GM13977 (cell line): ENCODE data around the gene GNB2.
"Not testable (repeated sequence)": the region's sequence is repeated elsewhere in the genome, so short reads cannot be mapped to it uniquely, and the experiment has no call there.

Experiments
- DNase-seq: peaks from one replicate; pipeline ENCODE4 v3.0.0; 2012; ENCODE audit warnings: low spot score
- in situ Hi-C: fragments of 300-500 bp; cut with MboI; formaldehyde crosslinking; loops from one replicate; pipeline ENCODE4 v1.12.0; 2022; ENCODE audit warnings: low sequenced_read_pairs, low pct_unique_long_range_greater_than_20kb, mixed read lengths, inconsistent platforms; ENCODE audit not compliant: unreplicated experiment
- TF ChIP-seq, protein P1 (sequence below): IDR thresholded peaks from 2 replicates; pipeline ENCODE4 v1.5.1; 2012; ENCODE audit warnings: mild to moderate bottlenecking, control low read depth; ENCODE audit not compliant: insufficient read depth; ENCODE audit errors: extremely low read depth, missing control alignments

The GNB2 gene

GRCh38 chr7:100714725-100715124 lies 41.2 kb downstream of the GNB2 start:
- TF ChIP-seq, protein P1, sequence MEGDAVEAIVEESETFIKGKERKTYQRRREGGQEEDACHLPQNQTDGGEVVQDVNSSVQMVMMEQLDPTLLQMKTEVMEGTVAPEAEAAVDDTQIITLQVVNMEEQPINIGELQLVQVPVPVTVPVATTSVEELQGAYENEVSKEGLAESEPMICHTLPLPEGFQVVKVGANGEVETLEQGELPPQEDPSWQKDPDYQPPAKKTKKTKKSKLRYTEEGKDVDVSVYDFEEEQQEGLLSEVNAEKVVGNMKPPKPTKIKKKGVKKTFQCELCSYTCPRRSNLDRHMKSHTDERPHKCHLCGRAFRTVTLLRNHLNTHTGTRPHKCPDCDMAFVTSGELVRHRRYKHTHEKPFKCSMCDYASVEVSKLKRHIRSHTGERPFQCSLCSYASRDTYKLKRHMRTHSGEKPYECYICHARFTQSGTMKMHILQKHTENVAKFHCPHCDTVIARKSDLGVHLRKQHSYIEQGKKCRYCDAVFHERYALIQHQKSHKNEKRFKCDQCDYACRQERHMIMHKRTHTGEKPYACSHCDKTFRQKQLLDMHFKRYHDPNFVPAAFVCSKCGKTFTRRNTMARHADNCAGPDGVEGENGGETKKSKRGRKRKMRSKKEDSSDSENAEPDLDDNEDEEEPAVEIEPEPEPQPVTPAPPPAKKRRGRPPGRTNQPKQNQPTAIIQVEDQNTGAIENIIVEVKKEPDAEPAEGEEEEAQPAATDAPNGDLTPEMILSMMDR: no peak
- in situ Hi-C loops: no loop called here
- DNase-seq: no peak

- DNase-seq, in situ Hi-C loops: not testable (repeated sequence)
These were observed 43.5 kb downstream of the GNB2 start for GRCh38 chr7:100717073-100717472.

DNA sequence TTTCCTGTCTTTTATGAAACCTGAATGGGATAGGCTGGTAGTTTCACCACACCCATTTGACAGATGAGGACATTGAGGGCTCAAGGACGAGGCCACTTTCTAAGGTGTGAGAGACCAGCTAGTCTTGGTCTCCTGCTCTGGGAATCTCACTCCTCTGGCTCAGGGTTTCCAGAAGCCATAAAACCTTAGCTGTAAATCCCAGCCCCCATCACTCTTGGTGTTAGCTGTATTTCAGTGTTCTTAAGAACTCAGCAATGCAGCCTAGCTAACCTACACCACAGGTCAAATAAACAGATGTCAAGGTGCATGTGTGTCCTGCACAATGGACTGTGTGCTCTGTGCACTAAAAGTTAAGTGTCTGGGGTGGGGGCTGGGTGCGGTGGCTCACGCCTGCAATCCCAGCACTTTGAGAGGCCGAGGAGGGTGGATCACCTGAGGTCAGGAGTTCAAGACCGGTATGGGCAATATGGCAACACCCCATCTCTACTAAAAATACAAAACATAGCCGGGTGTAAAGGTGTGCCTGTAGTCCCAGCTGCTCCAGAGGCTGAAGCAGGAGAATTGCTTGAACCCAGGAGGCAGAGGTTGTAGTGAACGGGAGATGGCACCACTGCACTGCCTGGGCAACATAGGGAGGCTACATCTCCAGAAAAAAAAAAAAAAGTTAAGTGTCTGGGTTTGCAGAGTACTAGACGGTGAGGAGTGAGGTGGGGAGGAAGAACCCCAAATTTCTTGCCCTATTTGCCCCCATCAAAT lies 46.2 kb downstream of the GNB2 start:
- DNase-seq: no peak
- TF ChIP-seq, protein P1: no peak
- in situ Hi-C loops: no loop called here

DNA sequence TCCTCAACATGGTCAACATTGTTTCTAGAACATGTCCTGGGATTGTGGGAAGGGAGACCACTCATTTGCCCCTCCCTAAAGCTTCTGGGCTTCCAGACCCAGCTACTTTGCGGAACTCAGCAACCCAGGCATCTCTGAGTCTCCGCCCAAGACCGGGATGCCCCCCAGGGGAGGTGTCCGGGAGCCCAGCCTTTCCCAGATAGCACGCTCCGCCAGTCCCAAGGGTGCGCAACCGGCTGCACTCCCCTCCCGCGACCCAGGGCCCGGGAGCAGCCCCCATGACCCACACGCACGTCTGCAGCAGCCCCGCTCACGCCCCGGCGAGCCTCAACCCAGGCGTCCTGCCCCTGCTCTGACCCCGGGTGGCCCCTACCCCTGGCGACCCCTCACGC lies 46.7 kb downstream of the GNB2 start, which contains the start of gene EPO:
TSS of gene EPO (plus strand) at position 190 of the 392 bp plus-strand sequence. CDS start 513 bp downstream, outside the sequence.
- in situ Hi-C loops: no loop called here
- TF ChIP-seq, protein P1: no peak
- no peak for DNase-seq

DNA sequence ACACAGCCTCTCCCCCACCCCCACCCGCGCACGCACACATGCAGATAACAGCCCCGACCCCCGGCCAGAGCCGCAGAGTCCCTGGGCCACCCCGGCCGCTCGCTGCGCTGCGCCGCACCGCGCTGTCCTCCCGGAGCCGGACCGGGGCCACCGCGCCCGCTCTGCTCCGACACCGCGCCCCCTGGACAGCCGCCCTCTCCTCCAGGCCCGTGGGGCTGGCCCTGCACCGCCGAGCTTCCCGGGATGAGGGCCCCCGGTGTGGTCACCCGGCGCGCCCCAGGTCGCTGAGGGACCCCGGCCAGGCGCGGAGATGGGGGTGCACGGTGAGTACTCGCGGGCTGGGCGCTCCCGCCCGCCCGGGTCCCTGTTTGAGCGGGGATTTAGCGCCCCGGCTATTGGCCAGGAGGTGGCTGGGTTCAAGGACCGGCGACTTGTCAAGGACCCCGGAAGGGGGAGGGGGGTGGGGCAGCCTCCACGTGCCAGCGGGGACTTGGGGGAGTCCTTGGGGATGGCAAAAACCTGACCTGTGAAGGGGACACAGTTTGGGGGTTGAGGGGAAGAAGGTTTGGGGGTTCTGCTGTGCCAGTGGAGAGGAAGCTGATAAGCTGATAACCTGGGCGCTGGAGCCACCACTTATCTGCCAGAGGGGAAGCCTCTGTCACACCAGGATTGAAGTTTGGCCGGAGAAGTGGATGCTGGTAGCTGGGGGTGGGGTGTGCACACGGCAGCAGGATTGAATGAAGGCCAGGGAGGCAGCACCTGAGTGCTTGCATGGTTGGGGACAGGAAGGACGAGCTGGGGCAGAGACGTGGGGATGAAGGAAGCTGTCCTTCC lies 47.3 kb downstream of the GNB2 start:
- in situ Hi-C loops: no loop called here
- TF ChIP-seq, protein P1: no peak
- no peak for DNase-seq

DNA sequence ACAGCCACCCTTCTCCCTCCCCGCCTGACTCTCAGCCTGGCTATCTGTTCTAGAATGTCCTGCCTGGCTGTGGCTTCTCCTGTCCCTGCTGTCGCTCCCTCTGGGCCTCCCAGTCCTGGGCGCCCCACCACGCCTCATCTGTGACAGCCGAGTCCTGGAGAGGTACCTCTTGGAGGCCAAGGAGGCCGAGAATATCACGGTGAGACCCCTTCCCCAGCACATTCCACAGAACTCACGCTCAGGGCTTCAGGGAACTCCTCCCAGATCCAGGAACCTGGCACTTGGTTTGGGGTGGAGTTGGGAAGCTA lies 47.9 kb downstream of the GNB2 start:
- no peak for DNase-seq
- in situ Hi-C loops: no loop called here
- TF ChIP-seq, protein P1: no peak

DNA sequence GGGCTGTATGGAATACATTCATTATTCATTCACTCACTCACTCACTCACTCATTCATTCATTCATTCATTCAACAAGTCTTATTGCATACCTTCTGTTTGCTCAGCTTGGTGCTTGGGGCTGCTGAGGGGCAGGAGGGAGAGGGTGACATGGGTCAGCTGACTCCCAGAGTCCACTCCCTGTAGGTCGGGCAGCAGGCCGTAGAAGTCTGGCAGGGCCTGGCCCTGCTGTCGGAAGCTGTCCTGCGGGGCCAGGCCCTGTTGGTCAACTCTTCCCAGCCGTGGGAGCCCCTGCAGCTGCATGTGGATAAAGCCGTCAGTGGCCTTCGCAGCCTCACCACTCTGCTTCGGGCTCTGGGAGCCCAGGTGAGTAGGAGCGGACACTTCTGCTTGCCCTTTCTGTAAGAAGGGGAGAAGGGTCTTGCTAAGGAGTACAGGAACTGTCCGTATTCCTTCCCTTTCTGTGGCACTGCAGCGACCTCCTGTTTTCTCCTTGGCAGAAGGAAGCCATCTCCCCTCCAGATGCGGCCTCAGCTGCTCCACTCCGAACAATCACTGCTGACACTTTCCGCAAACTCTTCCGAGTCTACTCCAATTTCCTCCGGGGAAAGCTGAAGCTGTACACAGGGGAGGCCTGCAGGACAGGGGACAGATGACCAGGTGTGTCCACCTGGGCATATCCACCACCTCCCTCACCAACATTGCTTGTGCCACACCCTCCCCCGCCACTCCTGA lies 49.1 kb downstream of the GNB2 start:
- in situ Hi-C loops: no loop called here
- TF ChIP-seq, protein P1: no peak

More for the DNA sequence above, 49.1 kb downstream of the GNB2 start:
- DNase-seq: no peak
